T-helper 2 cell treated with Interferon-gamma antibody and Interleukin-4, amounts not matched to agents 5 μg/mL and 100 μg/mL, for 36 hours (primary cell): ENCODE data around the gene ZNF438.

Experiments
- DNase-seq: peaks from one replicate; pipeline ENCODE4 v3.0.0; 2021; ENCODE audit warnings: low spot score
- H3K27ac Mint-ChIP-seq: one replicate; pipeline ENCODE4 v1.8.0; 2021; ENCODE audit warnings: mild to moderate bottlenecking, mixed read lengths
- H3K27me3 Mint-ChIP-seq: one replicate; pipeline ENCODE4 v1.8.0; 2021; ENCODE audit warnings: low read depth, mixed read lengths
- H3K36me3 Mint-ChIP-seq: one replicate; pipeline ENCODE4 v1.8.0; 2021; ENCODE audit warnings: low read depth, mixed read lengths
- H3K4me1 Mint-ChIP-seq: one replicate; pipeline ENCODE4 v1.8.0; 2021; ENCODE audit warnings: low read depth, mixed read lengths
- H3K4me3 Mint-ChIP-seq: one replicate; pipeline ENCODE4 v1.8.0; 2022; ENCODE audit warnings: mild to moderate bottlenecking, moderate library complexity, mixed read lengths
- H3K9me3 Mint-ChIP-seq: one replicate; pipeline ENCODE4 v1.8.0; 2021; ENCODE audit warnings: mixed read lengths

The ZNF438 gene

DNA sequence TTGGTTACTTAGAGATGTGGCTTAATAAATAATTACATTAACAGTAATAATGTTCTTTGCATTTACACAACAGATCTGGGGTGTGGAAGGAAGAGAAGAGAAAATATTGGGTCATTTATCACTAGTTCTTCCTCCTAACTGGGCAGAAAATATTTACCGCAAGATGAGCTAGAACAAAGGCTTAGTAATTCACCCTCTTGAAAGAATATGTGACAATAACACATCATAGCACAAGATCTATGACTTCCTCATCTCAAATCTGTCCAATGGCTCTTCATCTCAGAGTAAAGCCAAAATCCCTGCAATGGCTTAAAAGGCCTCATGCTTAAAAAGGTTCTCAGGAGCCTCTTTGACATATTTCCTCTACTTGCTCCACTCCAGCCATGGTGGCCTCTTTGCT is 178.6 kb downstream of the ZNF438 start:
- Mint-ChIP-seq H3K27me3 (no peaks in the 10 kb centered on the region), H3K27ac (no peak overlapping the region), H3K36me3 (peaks cover 9% of the 10 kb centered on the region), H3K9me3 (no peaks in the 10 kb centered on the region), H3K4me3 (no peak overlapping the region), H3K4me1 (peaks cover 9% of the 10 kb centered on the region)
- DNase-seq: no peak

DNA sequence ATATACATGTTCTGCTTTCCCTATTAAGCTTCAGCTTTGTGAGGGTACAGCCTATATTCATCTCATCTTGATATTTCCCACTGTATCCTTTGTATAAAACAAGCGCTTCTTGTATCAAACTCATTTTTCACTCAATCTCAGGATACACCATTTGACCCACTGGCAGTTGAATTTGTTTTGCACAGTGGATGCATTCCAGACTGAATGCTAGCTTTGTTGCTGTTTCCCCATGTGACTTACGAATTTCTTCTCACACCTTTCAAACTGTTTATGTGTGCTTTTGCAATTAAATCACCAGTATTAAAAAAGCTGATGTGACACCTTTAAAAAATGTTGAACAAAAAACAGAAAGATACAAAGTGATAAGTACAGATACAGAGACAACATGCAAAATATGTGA is 180.9 kb downstream of the ZNF438 start:
- no peak for DNase-seq
- no peak overlapping the region for H3K4me3 Mint-ChIP-seq
- H3K27me3 Mint-ChIP-seq: no peaks in the 10 kb centered on the region
- peaks cover 9% of the 10 kb centered on the region for H3K4me1 Mint-ChIP-seq
- H3K27ac Mint-ChIP-seq: no peak overlapping the region
- H3K9me3 Mint-ChIP-seq: no peaks in the 10 kb centered on the region
- H3K36me3 Mint-ChIP-seq: peaks cover 12% of the 10 kb centered on the region

DNA sequence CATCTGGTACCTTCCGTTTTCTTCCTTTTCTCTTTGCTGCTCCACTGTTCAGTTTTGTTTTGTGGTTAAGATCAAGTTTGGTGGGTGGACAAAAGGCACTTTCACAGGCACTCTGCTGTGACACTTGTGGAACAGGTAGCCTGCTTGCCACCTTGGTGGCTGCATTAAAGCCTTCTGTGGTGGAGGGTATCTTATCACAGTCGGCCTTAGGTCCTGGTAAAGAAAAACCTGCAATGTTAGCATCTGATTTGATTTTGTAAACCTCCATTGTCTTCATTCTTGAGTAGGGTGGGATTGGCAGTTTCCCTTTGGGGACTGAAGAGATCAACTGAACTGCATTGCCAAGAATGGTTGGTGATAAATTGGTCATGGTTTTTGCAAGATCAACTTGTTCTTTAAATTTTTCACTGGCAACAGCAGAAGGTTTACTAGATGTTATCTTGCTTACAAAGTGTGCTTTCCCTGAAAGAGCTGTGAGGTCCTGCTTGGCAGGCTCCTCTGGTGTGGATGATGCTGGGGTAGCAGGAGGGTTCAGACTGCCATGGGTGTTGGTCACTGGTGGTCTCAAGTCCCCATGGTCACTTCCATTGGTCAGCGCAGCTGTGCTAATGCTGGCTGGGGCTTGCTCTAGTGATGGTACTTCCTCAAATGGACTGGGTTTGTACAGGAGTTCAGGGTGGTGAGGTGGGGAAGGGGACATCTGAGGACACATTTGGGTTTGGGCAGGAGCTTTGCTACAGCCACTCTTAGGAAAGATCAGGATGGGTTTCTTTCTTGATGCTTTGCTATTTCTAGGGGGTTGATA is 182.2 kb downstream of the ZNF438 start:
- no peak overlapping the region for H3K27ac Mint-ChIP-seq
- H3K9me3 Mint-ChIP-seq: no peaks in the 10 kb centered on the region
- H3K4me1 Mint-ChIP-seq: peaks cover 6% of the 10 kb centered on the region
- H3K27me3 Mint-ChIP-seq: no peaks in the 10 kb centered on the region
- H3K36me3 Mint-ChIP-seq: peaks cover 10% of the 10 kb centered on the region
- no peak overlapping the region for H3K4me3 Mint-ChIP-seq
- no peak for DNase-seq

DNA sequence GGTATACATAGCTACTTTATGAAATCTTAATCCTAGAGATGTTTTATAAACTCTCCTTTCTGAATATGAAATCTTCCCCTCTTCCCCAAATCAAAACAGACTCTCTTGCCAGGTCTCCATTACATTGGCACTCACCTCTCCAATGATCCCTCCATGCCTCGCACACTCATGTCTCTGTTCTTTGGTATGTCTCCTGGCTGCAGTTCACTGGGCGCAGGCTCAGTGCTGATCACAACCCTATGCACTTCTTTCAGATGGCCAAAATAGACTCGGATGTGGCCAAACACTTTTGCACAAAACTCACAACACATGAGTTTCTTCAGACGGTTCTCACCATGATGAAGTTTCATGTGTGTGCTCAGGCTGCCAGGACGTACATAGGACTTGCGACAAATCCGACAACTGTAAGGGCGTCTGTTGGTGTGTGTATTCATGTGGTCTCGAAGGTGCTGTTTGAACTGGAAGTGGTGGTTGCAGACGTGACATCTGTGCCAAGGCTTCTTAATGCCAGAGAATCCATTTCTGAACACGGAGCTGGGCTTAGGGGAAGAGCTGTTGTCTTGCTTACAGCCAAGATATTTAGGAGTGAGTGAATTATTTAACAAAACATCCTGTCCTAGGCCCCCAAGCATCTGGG is 183.2 kb downstream of the ZNF438 start:
- Mint-ChIP-seq H3K4me1 (peaks cover 6% of the 10 kb centered on the region), H3K27me3 (no peaks in the 10 kb centered on the region), H3K4me3 (no peak overlapping the region), H3K9me3 (no peaks in the 10 kb centered on the region), H3K27ac (no peak overlapping the region), H3K36me3 (peaks cover 10% of the 10 kb centered on the region)
- DNase-seq: no peak

DNA sequence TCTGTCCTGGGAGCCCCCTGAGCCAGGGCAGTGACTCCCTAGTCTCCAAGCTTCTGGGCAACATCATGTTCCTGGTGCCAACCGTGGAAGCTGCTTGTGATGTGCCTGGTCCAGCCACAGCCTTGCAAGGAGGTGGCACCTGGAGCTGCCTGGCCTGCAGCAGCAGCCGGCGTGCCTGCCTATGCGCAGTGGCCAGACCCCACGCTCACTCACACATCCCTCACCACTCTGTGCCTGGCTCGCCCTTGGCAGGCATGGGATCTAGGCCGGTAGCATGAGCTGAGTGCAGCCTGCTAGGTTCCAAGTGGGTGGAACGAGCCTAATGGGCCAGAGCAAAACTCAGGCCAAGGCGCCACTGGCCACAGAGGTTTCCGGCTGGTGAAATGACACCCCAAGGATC is 184.0 kb downstream of the ZNF438 start:
- no peaks in the 10 kb centered on the region for H3K9me3 Mint-ChIP-seq
- no peak overlapping the region for H3K4me3 Mint-ChIP-seq
- H3K27me3 Mint-ChIP-seq: no peaks in the 10 kb centered on the region
- H3K4me1 Mint-ChIP-seq: peaks cover 6% of the 10 kb centered on the region
- no peak for DNase-seq
- H3K27ac Mint-ChIP-seq: no peak overlapping the region
- peaks cover 10% of the 10 kb centered on the region for H3K36me3 Mint-ChIP-seq

DNA sequence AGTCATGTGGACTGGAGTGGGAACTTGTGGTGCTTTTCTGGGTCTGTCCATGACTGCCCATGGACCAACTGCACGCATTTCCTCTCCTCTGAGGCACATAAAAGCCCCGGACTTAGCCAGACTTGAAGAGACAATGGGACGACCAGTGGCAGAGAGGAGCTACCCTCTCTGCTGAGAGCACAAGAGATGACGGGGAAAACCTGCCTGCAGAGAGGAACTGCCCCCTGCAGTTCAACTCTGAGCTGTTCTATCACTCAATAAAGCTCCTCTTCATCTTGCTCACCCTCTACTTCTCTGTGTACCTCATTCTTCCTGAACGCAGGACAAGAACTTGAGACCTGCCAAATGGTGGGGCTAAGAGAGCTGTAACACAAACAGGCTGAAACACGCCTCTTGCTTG is 184.5 kb downstream of the ZNF438 start:
- Mint-ChIP-seq H3K4me1 (peaks cover 6% of the 10 kb centered on the region), H3K36me3 (peaks cover 10% of the 10 kb centered on the region), H3K27ac (no peak overlapping the region), H3K4me3 (no peak overlapping the region), H3K27me3 (no peaks in the 10 kb centered on the region), H3K9me3 (no peaks in the 10 kb centered on the region)
- DNase-seq: no peak

DNA sequence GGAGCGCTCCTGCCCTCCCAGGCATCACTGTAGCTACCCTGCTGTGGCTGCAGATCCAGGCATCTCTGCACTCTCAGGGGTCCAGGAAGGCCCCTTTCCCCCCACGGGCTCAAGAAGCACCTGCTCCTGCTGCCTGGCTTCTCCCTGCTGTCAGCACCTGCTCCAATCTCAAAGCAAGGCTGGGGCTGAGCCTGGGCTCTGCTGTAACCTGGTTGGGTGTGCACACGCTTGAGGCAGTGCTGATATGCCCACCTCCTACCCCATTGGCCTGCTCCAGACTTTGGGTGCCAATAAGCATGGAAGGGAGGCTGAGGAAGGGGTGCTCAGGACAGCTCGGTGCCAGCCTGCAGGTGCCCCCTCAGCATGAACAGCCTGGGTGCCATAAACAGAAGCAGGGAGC is 185.0 kb downstream of the ZNF438 start:
- Mint-ChIP-seq H3K4me3 (no peak overlapping the region), H3K4me1 (peaks cover 6% of the 10 kb centered on the region), H3K27ac (no peak overlapping the region), H3K36me3 (peaks cover 10% of the 10 kb centered on the region), H3K9me3 (no peaks in the 10 kb centered on the region), H3K27me3 (no peaks in the 10 kb centered on the region)
- no peak for DNase-seq

DNA sequence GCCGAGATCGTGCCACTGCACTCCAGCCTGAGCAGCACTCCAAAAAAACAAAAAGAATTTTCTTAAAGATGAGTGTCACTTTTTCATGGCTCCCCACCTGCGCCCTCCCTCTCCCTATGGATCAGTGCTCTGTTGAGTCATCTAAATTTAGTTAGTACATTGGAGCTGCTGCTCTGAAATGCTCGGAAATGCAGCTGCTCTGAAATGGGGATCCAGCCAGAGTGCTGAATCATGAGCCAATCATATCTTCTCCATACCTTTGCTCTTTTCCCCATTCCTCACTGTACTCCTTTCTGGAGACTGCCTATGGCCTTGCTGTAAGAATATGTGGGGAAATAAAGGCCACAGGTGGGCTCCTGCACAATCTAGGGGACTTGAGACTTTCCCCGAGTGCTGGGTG is 188.8 kb downstream of the ZNF438 start:
- Mint-ChIP-seq H3K36me3 (peaks cover 3% of the 10 kb centered on the region), H3K27ac (no peak overlapping the region), H3K4me1 (no peaks in the 10 kb centered on the region), H3K4me3 (no peak overlapping the region), H3K9me3 (no peaks in the 10 kb centered on the region), H3K27me3 (no peaks in the 10 kb centered on the region)
- DNase-seq: no peak

DNA sequence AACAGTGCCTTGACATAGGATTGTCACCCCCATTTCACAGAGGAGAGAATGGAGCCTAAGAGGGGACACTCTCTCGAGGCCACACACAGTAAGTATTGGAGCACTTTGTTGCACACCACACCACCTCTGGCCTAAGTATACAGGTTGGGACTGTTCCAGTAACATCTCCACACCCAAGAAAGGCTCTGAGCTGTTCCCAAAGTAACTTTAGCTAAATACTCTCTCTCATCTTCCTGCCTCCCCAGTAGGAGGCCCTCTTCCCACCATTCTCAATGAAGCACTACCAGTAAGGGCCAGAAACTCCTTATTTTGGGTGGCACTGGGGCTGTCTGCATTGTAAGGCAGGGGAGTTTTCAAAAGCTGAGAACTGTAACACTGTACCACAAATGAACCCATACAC is 189.5 kb downstream of the ZNF438 start:
- H3K27ac Mint-ChIP-seq: no peak overlapping the region
- H3K4me3 Mint-ChIP-seq: no peak overlapping the region
- peaks cover 3% of the 10 kb centered on the region for H3K36me3 Mint-ChIP-seq
- no peaks in the 10 kb centered on the region for H3K9me3 Mint-ChIP-seq
- no peak for DNase-seq
- no peaks in the 10 kb centered on the region for H3K4me1 Mint-ChIP-seq
- no peaks in the 10 kb centered on the region for H3K27me3 Mint-ChIP-seq

DNA sequence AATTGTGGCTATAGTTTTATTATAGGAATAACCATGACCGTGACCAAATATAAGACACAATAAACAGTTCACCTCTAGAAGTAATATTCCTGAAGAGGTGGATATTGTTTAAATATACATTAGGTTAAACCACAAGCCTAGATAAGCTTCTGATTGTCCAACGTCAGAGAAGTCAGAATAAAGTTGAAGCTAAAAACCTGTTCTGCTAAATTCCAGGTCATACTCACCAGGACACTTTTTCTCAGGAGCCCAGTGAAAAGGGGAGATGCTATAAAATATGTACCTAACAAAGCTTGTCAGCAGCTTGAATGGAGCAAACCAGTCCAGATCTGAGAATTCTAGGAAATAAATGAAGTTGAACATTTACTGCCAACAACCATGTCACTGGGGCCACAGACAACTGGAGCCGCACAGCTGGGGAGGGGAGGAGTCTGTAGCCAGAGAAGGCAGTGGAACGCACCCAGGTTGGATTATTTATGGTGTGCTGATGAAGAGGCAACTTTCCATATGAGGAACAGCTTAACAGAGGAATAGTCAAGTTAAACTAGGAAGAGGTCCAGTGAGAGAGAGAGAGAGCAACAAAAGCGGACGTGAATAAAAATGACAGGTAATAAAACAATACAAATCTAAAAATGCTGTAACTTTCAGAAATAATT is 191.1 kb downstream of the ZNF438 start:
- no peak overlapping the region for H3K4me3 Mint-ChIP-seq
- H3K27ac Mint-ChIP-seq: no peak overlapping the region
- no peak for DNase-seq
- no peaks in the 10 kb centered on the region for H3K27me3 Mint-ChIP-seq
- H3K9me3 Mint-ChIP-seq: no peaks in the 10 kb centered on the region
- no peaks in the 10 kb centered on the region for H3K36me3 Mint-ChIP-seq
- H3K4me1 Mint-ChIP-seq: no peaks in the 10 kb centered on the region

DNA sequence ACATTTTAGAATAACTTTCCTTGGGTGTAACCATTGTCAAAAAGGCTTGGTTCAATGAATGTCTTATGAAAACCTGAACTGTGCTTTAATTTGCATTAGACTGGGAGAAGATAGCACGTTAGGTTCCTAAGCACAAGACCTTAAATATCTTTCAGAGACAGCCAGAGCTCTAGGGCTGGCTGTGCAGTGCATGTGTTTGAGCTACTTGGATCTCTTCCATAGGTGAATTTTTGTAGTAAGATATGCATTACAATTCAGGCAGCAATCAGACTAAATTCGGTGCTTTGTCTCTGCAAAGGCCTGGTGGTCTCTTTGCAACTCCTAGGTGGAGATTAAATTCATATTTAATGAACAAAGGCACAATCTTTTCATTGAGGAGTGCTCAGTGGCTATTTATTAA is 192.0 kb downstream of the ZNF438 start:
- no peaks in the 10 kb centered on the region for H3K4me1 Mint-ChIP-seq
- no peak overlapping the region for H3K4me3 Mint-ChIP-seq
- H3K27me3 Mint-ChIP-seq: no peaks in the 10 kb centered on the region
- H3K36me3 Mint-ChIP-seq: no peaks in the 10 kb centered on the region
- no peak for DNase-seq
- H3K27ac Mint-ChIP-seq: no peak overlapping the region
- H3K9me3 Mint-ChIP-seq: no peaks in the 10 kb centered on the region

DNA sequence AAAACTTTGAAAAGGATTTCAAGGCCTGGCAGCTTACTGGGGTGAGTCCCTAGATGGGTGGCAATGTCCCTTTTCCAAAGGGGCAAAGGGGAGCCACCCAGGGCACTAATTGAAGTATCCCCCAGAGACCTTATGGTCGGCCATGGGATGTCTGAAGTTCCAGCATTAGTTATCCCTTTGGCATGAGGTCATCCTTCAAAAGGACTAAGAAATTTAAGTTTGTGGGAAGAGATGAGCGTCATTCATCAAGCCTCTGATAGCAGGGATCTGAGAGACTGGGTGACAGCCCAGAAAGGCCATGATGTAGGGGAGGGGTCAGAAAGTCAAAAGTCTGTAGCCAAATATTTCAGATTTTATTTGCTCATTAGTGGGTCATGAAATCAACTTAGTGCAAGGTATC is 195.3 kb downstream of the ZNF438 start:
- DNase-seq: no peak
- Mint-ChIP-seq H3K9me3 (no peaks in the 10 kb centered on the region), H3K27ac (no peak overlapping the region), H3K4me1 (no peaks in the 10 kb centered on the region), H3K36me3 (no peaks in the 10 kb centered on the region), H3K4me3 (no peak overlapping the region), H3K27me3 (no peaks in the 10 kb centered on the region)

DNA sequence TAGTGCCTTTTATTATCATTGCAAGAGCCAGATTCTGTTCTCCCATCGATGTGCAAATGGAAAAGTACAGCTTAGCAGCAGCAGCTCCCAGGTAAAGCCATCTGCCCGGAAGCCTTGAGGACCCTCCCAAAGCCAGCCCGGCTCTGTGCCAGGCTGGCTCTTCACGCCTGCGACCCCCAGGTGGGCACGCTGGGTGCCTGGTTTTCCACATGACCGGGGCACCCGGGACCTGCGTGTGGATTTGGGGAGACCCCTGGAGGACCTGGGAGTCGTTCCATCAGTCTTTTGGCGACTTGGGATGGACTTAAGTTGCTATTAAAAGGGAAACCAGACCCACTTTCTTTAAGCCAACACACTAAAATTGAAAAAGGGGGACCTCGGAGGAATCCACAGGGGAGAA is 196.5 kb downstream of the ZNF438 start:
- DNase-seq: no peak
- Mint-ChIP-seq H3K27ac (no peak overlapping the region), H3K27me3 (no peaks in the 10 kb centered on the region), H3K4me3 (no peak overlapping the region), H3K9me3 (no peaks in the 10 kb centered on the region), H3K4me1 (no peaks in the 10 kb centered on the region), H3K36me3 (no peaks in the 10 kb centered on the region)

DNA sequence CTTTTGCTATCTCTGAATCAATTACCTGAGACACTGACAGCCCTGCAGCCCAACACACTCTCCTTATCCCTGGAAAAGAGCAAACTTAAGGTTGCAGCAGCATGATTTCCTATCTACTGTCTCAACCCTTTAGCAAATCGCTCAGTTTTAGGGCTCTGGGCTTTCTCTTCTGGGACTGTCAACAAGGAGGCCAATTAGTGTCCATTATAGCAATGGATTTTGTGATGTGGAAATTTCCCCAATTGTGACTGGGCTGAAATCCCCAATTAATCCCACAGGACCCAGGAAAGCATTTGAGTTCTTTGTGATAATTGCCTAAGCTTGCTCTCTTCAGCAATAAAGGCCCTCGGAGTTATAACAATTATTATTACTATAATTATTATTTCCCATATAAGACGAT is 197.0 kb downstream of the ZNF438 start:
- H3K4me1 Mint-ChIP-seq: no peaks in the 10 kb centered on the region
- no peak overlapping the region for H3K27ac Mint-ChIP-seq
- DNase-seq: no peak
- H3K4me3 Mint-ChIP-seq: no peak overlapping the region
- no peaks in the 10 kb centered on the region for H3K9me3 Mint-ChIP-seq
- H3K36me3 Mint-ChIP-seq: no peaks in the 10 kb centered on the region
- H3K27me3 Mint-ChIP-seq: no peaks in the 10 kb centered on the region
